Measurements from ENCODE around the gene DLX3. TPM values are rescaled to one million over a fixed set of nuclear protein-coding genes. Genes with fewer than 3 reads are reported as not detected.

Gene DLX3
- total and polyA plus RNA-seq, 8 donors: 0.68 TPM; not detected in 7

DNA sequence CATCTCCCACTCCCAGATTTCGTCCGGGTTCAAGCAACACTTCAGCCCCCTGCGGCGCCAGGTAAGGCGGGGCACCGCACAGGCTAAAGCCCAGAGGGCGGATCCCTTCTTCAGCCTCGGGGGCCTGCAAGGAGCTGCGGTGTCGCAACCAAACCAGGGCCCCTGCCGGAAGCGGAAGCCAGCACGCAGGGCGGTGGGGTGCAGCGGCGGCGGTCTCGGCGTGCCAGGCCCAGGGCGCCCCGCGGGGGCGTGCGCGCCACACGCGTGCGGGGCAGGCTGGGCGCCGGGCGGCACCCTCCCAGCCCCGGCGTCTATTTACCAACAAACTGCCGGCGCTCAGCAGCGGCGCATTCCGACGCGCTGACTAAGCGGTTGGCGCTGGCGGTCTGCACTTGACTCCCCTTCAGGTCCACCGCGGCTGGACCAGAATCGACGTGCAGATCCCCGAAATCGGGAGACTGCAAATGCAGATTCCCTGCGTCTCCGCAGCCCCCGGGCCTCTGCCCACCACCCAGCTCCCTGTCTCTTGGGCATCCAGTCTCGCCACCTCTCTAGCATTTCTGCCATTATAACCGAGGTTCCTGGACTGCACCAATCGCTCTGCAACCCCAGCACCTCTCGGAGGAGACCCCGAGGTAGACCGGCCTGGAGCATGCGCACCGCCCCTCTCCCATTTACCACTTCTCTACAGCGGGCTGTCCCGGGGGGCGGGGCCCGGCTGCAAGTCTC is 26.5 kb downstream of the DLX3 start:
- peak overlapping the region; percentile 41 to 62 (median 48) for H3K4me3 ChIP-seq

GRCh38 chr17:49967621-49968404 is 27.2 kb downstream of the DLX3 start:
- Histone ChIP-seq H3K36me3 (no peaks in the 10 kb centered on the region), H3K4me3 (peak overlapping the region; percentile 41 to 62 (median 48)), H3K9me3 (no peaks in the 10 kb centered on the region), H3K27me3 (peaks cover 54 to 100% (median 100%) of the 10 kb centered on the region in 3 donors), H3K27ac (no peak overlapping the region), H3K4me1 (peaks cover 39 to 60% (median 53%) of the 10 kb centered on the region in 4 donors)
- intact Hi-C loops (cut with DNase I; ENCODE audit: low total_unique reads): no loop called here
- TF ChIP-seq CTCF (IDR thresholded peaks at IDR 0.05) (no peak), POLR2A (IDR thresholded peaks at IDR 0.05) (no peak), POLR2AphosphoS5 (IDR thresholded peaks at IDR 0.05) (no peak), EP300 (IDR thresholded peaks at IDR 0.05) (no peak)
- DNase-seq: no peak
- WGBS, 5 donors: 16 to 27% (median 20%) methylated on average over 10 of the region's 10 CpGs

More for the DNA sequence above, 26.5 kb downstream of the DLX3 start:
- Histone ChIP-seq H3K27me3 (peaks cover 59 to 100% (median 100%) of the 10 kb centered on the region in 3 donors), H3K9me3 (no peaks in the 10 kb centered on the region), H3K27ac (no peak overlapping the region), H3K4me1 (peaks cover 39 to 62% (median 54%) of the 10 kb centered on the region in 4 donors), H3K36me3 (no peaks in the 10 kb centered on the region)
- peak; percentile 52 to 89 for DNase-seq
- intact Hi-C loops (cut with DNase I; ENCODE audit: low total_unique reads): no loop called here
- 0 to 3% (median 1%) methylated on average over 14 to 64 of the region's 64 CpGs for whole genome bisulfite sequencing, 5 donors
- TF ChIP-seq POLR2AphosphoS5 (IDR thresholded peaks at IDR 0.05) (no peak), POLR2A (IDR thresholded peaks at IDR 0.05) (no peak), CTCF (IDR thresholded peaks at IDR 0.05) (no peak), EP300 (IDR thresholded peaks at IDR 0.05) (no peak)

DNA sequence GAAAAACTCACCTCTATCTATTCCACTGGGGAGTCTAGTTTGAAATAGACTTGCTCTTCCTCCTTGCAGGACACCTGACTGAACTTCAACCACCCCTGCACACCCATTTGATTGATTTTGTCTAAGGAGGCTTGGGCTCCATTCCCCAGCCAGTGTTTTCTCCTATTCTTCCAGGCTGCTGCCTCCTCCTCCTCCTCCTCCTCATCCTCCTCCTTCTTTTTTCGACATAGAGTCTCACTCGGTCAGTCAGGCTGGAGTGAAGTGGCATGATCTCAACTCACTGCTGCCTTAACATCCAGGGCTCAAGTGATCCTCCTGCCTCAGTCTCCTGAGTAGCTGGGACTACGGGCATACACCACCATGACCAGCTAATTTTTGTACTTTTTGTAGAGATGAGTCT is 27.8 kb downstream of the DLX3 start:
- Histone ChIP-seq H3K9me3 (no peaks in the 10 kb centered on the region), H3K4me3 (no peak overlapping the region), H3K36me3 (no peaks in the 10 kb centered on the region), H3K27ac (no peak overlapping the region), H3K4me1 (peaks cover 34 to 54% (median 47%) of the 10 kb centered on the region in 4 donors), H3K27me3 (peaks cover 48 to 100% (median 100%) of the 10 kb centered on the region in 3 donors)
- intact Hi-C loops (cut with DNase I; ENCODE audit: low total_unique reads): no loop called here
- TF ChIP-seq POLR2AphosphoS5 (IDR thresholded peaks at IDR 0.05): no peak
- TF ChIP-seq CTCF (IDR thresholded peaks at IDR 0.05): no peak
- TF ChIP-seq POLR2A (IDR thresholded peaks at IDR 0.05): no peak
- TF ChIP-seq EP300 (IDR thresholded peaks at IDR 0.05): no peak
- DNase-seq: no peak
- 24 to 32% (median 26%) methylated on average over 3 of the region's 3 CpGs for WGBS, 5 donors

GRCh38 chr17:49966767-49967166 is 28.3 kb downstream of the DLX3 start:
- intact Hi-C loops (cut with DNase I; ENCODE audit: low total_unique reads): no loop called here
- Histone ChIP-seq H3K27me3 (peaks cover 45 to 100% (median 99%) of the 10 kb centered on the region in 3 donors), H3K4me3 (no peak overlapping the region), H3K4me1 (peaks cover 29 to 49% (median 42%) of the 10 kb centered on the region in 4 donors), H3K36me3 (no peaks in the 10 kb centered on the region), H3K27ac (no peak overlapping the region), H3K9me3 (no peaks in the 10 kb centered on the region)
- DNase-seq: no peak
- 22 to 43% (median 28%) methylated on average over 3 of the region's 3 CpGs for WGBS, 5 donors
- TF ChIP-seq CTCF (IDR thresholded peaks at IDR 0.05) (no peak), POLR2AphosphoS5 (IDR thresholded peaks at IDR 0.05) (no peak), EP300 (IDR thresholded peaks at IDR 0.05) (no peak), POLR2A (IDR thresholded peaks at IDR 0.05) (no peak)
